ENCODE results near the gene UBE2J2.

Gene UBE2J2

GRCh38 chr1:1309251-1310108 lies 35.8 kb upstream of the UBE2J2 start:
- no peak for DNase-seq

- no peak for DNase-seq
Measured at GRCh38 chr1:1308756-1309250, 35.1 kb upstream of the UBE2J2 start.

GRCh38 chr1:1307923-1308755 lies 34.5 kb upstream of the UBE2J2 start, which contains the start of the genes ACAP3 and PUSL1:
TSS of gene ACAP3 (minus strand) at chr1:1307930. CDS start at chr1:1307815, 115 bp downstream.
TSS of gene PUSL1 (plus strand) at chr1:1308597. CDS start at chr1:1308644, 47 bp downstream.
- DNase-seq = peak; percentile 92

DNA sequence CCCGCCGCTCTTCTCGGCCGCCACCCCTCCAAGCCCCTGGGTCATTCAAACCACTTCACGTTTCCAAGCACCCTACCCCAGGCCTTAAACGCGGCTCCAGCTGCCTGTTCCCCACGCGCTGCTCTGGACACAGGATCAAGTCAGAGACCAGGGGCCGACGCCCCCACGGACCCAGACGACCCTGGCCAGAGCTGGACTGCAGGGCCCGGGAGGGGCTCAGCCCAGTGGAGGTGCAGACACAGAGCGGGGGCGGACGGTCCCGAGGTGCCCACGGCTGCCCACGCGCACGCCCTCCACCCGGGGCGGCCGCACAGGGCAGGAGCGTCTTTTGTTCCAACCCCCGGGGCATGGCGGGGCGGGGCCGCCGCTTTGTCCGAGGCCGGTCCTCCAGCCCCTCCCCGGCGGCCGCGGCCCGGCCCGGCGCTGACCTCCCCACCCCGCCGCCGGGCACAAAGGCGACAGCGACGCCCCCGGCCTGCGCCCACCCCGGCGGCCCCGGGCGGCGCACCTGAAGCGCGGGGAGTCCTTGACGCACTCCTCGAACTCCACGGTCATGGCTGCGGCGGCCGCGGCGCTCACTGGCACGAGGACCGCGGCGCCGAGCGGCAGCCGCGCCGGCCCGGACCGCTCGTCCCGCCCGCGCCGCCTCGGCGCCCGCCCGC lies 33.7 kb upstream of the UBE2J2 start:
- no peak for DNase-seq

DNA sequence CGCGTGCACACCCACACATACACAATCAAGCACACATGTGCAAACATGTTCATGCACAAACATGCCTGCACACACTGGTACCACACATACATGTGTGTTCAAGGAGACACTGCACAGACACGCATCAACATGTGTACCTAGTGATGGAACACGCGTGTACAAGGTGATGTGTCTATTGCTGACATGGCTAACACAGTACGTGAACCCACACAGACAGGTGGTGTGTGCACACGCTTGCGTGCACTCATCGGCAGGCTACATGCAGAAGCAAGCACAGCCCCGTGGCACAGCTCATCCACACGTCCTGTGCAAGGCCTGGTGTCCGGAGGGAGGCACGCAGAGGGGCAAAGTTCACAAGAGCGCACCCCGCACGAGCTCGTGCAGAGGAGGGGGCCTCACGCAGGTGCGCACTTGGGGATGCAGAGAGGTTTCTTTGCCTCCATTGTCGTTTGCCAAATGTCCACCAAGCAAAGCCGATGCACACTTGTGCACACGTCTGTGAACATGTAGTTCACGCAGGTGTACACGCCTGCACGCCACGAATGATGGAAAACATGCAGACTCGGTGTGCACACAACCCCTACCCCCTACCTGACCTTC lies 33.1 kb upstream of the UBE2J2 start:
- no peak for DNase-seq

DNA sequence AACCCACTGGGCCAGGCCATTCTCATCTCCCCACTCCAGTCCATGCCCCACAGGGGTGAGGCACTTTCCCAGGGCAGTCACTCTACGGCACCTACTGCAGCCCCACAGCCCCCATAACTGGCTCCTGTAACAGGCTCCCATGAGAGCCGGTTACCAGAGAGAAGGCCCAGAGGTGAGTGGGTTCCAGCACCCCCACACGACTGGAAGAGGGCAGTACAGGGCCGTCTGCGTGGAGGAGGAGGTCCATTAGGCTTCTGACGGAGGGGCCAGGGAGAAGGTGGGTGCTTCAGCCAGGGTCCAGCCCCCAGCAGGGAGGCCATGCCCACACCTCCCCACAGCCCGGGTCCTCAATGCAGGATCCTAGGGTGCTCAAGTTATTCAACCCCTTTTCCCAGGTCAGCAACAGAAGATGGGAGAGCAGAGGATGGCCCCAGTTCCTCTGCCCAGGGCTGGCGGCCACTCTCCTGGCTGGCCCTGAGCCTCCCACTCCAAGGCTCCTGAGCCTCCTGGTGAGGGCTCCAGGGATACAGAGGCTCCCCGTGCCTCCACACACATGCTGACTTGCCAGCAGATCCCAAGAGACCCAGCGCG lies 32.5 kb upstream of the UBE2J2 start:
- DNase-seq = no peak

DNA sequence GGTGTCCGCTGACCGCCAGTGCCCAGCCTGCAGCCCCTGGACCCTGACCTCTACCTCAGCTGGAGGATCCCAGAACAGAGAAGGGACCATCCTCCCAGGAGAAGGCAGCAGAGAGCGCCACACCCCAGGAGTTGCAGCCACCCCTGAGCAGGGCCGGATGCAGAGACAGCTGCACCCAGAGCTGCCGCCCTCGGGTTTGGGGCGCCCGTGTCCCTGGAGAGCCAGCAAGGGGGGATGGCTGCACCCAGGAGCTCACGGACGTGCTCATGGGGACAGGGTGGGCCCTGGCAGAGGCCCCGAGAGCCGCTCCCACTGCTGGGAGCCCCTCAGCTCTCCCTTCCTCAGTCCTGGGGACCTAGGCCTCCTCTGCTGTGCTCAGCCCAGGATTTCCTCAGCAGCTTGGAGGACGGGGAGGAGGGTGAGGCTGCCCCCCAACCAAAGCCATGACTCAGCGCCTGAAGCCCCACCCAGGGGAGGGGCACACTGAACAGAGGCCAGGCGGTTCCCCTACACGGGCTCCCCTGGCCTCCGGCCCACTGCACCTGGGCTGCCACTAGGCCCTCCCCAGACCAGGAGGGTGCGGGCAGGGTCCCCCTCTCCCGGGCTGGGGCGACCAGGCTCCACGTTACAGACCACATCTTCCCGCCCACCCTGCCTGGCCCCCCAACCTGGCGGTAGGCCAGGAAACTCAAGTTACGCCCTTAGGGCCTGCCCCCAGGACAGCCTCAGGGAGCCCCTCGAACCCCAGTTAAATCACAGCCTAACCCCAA lies 31.8 kb upstream of the UBE2J2 start:
- DNase-seq = peak; percentile 72

GRCh38 chr1:1304331-1305299 lies 31.0 kb upstream of the UBE2J2 start:
- no peak for DNase-seq

DNA sequence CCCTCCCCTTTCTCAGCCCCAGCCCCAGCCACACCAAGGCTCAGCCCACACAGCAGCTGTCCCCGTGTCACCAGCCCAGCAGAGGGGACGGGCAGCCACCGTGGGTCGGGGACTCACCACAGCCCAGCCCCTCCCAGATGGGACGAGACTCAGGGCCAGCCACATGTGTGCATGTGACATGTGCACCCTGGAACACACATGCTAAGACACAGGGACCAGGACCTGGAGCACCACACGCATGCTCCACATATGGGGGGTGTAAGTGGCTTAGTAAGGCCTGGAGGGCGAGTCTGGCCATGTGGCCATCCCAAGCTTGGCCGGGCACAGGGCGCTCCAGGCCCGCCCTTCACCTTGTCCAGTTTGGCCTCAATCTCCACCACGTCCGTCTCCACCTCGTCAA lies 30.1 kb upstream of the UBE2J2 start:
- DNase-seq = no peak

DNA sequence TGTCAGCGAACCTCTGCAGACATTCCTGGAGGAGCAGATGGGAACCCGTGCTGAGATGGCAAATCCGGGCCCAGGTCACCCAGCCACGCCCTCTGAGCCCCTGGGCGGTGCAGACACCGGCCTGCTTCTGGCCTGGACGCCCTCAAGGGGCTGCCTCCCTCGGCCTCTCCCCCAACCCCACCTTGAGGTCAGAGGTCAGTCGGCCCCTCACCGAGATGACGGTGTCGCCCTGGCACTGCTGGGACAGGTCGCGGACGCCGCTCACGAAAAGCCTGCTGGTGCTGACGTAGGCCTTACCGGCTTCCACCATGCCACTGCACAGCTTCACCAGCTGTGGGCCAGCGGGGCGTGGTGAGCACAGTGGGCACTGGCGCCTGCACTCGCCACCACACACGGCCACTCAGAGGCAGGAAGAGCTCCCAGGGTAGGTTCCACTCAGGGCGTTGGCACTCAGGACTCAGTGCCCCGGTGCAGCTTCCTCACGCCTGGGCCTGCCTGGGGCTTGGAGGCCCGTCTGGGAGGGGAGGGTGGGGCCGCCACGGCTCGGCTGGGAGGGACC lies 29.4 kb upstream of the UBE2J2 start:
- DNase-seq = no peak

DNA sequence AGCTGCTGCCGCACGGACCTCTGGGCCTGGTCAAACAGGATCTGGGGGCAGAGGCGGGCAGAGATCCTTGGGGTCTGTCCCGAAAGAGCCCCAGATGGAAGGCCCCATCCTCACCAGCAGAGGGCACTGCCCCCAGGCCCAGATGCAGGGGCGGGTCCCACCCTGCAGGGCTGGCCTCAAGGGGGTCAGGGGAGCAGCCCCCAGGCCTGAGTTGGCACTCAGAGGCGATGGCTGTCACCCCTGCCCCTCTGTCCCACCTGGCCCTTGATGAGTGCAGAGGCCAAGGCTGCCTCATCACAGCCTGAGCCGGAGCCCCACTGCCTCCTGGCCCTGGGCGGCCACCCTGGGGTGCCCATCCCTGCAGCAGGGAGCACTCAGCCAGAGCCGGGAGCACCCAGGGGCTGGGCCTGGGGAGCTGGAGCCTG lies 28.4 kb upstream of the UBE2J2 start:
- no peak for DNase-seq

GRCh38 chr1:1300352-1300739 lies 26.7 kb upstream of the UBE2J2 start:
- no peak for DNase-seq

- DNase-seq = peak; percentile 32
Measured at GRCh38 chr1:1299686-1300351, 26.2 kb upstream of the UBE2J2 start.

GRCh38 chr1:1298861-1299685 lies 25.4 kb upstream of the UBE2J2 start:
- DNase-seq = no peak

- no peak for DNase-seq
Measured at GRCh38 chr1:1297802-1298424, 24.3 kb upstream of the UBE2J2 start.

- no peak for DNase-seq
Measured at GRCh38 chr1:1296070-1297061, 22.7 kb upstream of the UBE2J2 start.
